IPS-15b (cell line): ENCODE measurements around the gene CANT1.

Experiments
- H3K27me3 ChIP-seq: one replicate; pipeline ENCODE4 v1.6.1; 2013; ENCODE audit warnings: low read length; ENCODE audit not compliant: control insufficient read depth, insufficient read depth
- H3K36me3 ChIP-seq: one replicate; pipeline ENCODE4 v1.6.1; 2013; ENCODE audit warnings: low read length; ENCODE audit not compliant: control insufficient read depth, insufficient read depth
- H3K4me1 ChIP-seq: one replicate; pipeline ENCODE4 v1.6.1; 2013; ENCODE audit warnings: mild to moderate bottlenecking, low read length; ENCODE audit not compliant: control insufficient read depth, insufficient read depth
- H3K4me3 ChIP-seq: one replicate; pipeline ENCODE4 v1.5.1; 2013; ENCODE audit warnings: low read depth, low read length
- H3K9ac ChIP-seq: one replicate; pipeline ENCODE4 v1.6.1; 2013; ENCODE audit warnings: low read depth, mild to moderate bottlenecking, low read length
- H3K9me3 ChIP-seq: one replicate; pipeline ENCODE4 v1.6.1; 2013; ENCODE audit warnings: mild to moderate bottlenecking, low read length; ENCODE audit not compliant: control insufficient read depth, insufficient read depth

CANT1 gene

GRCh38 chr17:78981010-78981888 is 28.3 kb downstream of the CANT1 start:
- no peaks in the 10 kb centered on the region for H3K9me3 ChIP-seq
- no peaks in the 10 kb centered on the region for H3K27me3 ChIP-seq
- H3K4me1 ChIP-seq, result peaks cover 1% of the 10 kb centered on the region
- H3K4me3 ChIP-seq, result no peak overlapping the region
- H3K9ac ChIP-seq, result no peak overlapping the region
- H3K36me3 ChIP-seq, result no peaks in the 10 kb centered on the region

DNA sequence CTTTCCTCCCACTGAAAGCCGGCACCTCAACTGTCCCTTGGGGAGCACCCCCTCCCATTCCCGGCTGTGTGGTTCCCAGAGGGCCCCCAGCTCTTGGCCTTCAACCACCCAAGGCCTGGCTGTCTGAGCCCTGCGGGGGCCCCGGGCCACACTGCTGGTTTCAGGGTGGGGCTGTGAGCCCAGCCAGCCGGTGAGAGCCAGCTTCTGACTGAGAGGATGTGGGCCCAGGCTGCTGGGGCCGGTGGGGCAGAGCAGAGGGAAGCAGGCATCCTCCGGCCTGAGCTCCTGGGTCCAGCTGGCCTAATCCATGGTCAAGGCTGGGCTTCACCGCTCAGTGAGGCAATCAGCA is 29.0 kb downstream of the CANT1 start:
- H3K9ac ChIP-seq, result no peak overlapping the region
- no peak overlapping the region for H3K4me3 ChIP-seq
- H3K9me3 ChIP-seq, result no peaks in the 10 kb centered on the region
- no peaks in the 10 kb centered on the region for H3K4me1 ChIP-seq
- H3K27me3 ChIP-seq, result no peaks in the 10 kb centered on the region
- no peaks in the 10 kb centered on the region for H3K36me3 ChIP-seq

GRCh38 chr17:78979780-78980623 is 29.6 kb downstream of the CANT1 start, which contains the start of gene LGALS3BP:
TSS of gene LGALS3BP (minus strand) at chr17:78979923. CDS start at chr17:78977191, 2,732 bp downstream.
- no peaks in the 10 kb centered on the region for H3K27me3 ChIP-seq
- H3K36me3 ChIP-seq, result no peaks in the 10 kb centered on the region
- no peaks in the 10 kb centered on the region for H3K9me3 ChIP-seq
- H3K9ac ChIP-seq, result no peak within 1 kb of the TSS
- H3K4me3 ChIP-seq, result no peak within 1 kb of the TSS
- H3K4me1 ChIP-seq, result no peaks in the 10 kb centered on the region

DNA sequence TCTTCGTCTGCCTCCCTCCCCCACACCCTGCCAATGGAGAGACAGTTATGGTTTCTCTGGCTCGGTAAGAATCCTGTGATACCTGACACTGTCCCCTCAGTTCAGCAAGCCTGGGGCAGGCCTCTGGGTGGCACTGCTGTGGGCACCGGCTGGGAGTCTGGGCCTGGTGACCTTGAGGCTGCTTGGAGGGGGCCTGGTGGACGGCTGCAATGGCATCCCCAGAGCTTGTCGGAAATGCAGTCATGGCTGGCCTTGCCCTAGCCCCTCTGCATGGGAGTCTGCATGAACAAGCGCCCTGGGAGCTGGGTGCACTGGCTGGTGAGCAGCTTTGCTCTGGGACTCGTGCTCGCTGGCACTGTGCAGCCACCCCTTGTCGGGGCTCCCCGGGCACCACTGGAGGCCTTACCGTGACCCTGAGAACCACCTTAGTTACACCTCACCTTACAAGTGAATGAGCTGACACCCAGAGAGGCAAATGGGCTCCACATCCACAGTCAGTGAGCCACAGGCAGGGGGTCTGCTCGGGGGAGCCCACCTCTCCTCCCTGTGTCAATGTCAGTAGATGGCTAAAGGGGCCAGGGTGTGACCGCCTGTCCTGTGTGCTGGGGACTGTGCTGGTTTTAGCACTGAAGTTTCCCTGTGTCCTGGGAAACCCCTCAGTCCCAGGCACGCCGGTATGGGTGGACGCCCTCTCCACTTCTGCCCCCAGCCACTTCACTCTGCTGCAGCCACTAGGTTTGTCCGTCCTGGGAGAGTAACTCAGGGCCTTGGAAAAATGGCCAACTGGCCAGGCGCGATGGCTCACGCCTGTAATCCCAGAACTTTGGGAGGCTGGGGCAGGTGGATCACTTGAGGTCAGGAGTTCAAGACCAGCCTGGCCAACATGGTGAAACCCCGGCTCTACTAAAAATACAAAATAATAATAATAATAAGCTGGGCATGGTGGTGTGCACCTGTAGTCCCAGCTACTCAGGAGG is 31.3 kb downstream of the CANT1 start:
- H3K4me1 ChIP-seq, result no peaks in the 10 kb centered on the region
- no peak overlapping the region for H3K4me3 ChIP-seq
- H3K9me3 ChIP-seq, result no peaks in the 10 kb centered on the region
- no peaks in the 10 kb centered on the region for H3K27me3 ChIP-seq
- no peak overlapping the region for H3K9ac ChIP-seq
- H3K36me3 ChIP-seq, result no peaks in the 10 kb centered on the region

- Histone ChIP-seq H3K9me3 (no peaks in the 10 kb centered on the region), H3K27me3 (no peaks in the 10 kb centered on the region), H3K4me1 (no peaks in the 10 kb centered on the region), H3K9ac (no peak overlapping the region), H3K4me3 (no peak overlapping the region), H3K36me3 (no peaks in the 10 kb centered on the region)
Measured at GRCh38 chr17:78977681-78977943, 32.0 kb downstream of the CANT1 start.

DNA sequence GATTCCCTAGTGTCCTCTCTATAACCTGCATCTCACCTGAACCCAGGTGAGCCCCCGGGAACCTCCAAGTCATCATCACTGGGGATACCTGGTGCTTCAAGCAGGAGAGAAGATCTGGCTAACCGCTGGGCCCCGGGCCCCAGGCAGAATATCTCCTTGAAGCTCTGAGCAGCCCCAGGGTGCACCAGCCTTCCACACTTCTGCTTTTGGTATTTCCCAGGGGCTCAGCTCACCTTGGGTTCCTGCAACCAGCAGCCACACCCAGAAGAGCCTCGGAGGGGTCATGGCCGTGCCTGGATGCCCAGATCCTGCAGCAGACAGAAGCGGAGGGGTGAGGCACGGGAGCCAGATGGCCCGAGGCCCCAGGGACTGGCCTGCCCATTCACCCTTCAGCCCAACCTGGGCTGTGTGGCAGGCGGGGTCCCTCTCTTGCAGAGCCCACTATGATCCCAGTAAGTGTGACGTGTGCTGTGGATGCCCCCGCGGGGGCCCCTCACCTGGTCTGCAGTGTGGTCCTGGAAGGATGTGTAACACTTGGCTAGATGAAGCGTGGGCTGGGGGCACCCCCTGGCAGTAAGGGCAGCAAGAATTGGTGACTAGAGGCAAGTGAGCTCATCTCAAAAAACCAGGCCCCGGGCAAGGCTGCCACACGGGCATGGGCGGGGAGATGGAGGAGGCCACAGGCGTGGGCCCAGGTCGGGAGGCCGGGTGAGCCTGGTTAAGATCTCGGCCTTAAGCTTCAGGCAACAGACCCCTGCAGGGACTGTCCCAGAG is 32.5 kb downstream of the CANT1 start:
- H3K4me1 ChIP-seq, result no peaks in the 10 kb centered on the region
- H3K4me3 ChIP-seq, result no peak overlapping the region
- H3K9me3 ChIP-seq, result no peaks in the 10 kb centered on the region
- no peaks in the 10 kb centered on the region for H3K36me3 ChIP-seq
- H3K27me3 ChIP-seq, result no peaks in the 10 kb centered on the region
- H3K9ac ChIP-seq, result no peak overlapping the region

DNA sequence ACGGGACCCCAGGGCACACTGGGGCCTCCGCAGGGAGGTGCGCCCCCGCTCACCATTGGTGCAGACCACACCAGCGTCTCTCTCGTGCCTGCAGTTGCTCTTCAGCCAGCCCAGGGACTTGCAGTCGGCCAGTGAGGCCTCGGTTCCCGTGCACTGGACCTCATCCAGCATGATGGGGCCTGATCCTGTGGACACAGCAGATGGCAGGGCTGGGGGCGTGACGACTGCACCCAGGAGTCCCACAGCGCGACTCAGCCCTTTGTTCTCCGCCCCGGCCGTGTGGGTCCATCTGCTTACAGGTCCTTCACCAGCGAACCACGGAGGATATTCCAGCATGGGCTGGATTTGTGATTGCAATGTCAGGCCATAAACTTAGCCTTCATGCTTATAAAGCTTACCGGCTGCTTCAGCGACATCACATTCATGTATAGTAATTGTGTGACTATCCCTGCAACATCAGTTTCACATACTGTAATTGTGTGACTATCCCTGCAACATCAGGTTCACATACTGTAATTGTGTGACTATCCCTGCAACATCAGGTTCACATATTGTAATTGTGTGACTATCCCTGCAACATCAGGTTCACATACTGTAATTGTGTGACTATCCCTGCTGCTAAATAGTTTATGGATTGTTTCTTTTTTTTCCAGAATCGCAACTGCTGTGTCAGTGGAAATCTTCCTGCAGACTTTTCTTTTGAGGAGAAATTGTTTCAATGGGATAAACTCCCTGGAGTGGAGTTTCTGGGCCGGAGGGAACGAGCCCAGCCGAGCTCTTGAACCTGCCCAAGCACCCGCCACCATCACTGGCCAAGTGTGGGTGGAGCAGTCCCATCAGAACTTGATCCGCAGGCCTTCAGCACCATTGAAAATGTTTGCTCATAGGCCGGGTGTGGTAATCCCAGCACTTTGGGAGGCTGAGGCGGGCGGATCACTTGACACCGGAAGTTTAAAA is 34.7 kb downstream of the CANT1 start:
- H3K9me3 ChIP-seq, result no peaks in the 10 kb centered on the region
- peak overlapping the region; percentile 43 for H3K4me3 ChIP-seq
- H3K36me3 ChIP-seq, result no peaks in the 10 kb centered on the region
- H3K27me3 ChIP-seq, result no peaks in the 10 kb centered on the region
- no peaks in the 10 kb centered on the region for H3K4me1 ChIP-seq
- no peak overlapping the region for H3K9ac ChIP-seq

- Histone ChIP-seq H3K36me3 (no peaks in the 10 kb centered on the region), H3K4me1 (no peaks in the 10 kb centered on the region)
Measured at GRCh38 chr17:78973792-78974520, 35.6 kb downstream of the CANT1 start.

GRCh38 chr17:78973196-78973595 is 36.4 kb downstream of the CANT1 start:
- H3K27me3 ChIP-seq, result no peaks in the 10 kb centered on the region
- no peaks in the 10 kb centered on the region for H3K36me3 ChIP-seq
- H3K4me3 ChIP-seq, result no peak overlapping the region
- no peaks in the 10 kb centered on the region for H3K9me3 ChIP-seq
- H3K9ac ChIP-seq, result no peak overlapping the region
- H3K4me1 ChIP-seq, result no peaks in the 10 kb centered on the region

More at GRCh38 chr17:78973792-78974520, 35.6 kb downstream of the CANT1 start:
- Histone ChIP-seq H3K27me3 (no peaks in the 10 kb centered on the region), H3K4me3 (no peak overlapping the region), H3K9ac (no peak overlapping the region), H3K9me3 (no peaks in the 10 kb centered on the region)
